GM19452 (cell line): ENCODE results near the gene CSF1R.
"Not testable (repeated sequence)": the region's sequence is repeated elsewhere in the genome, so short reads cannot be mapped to it uniquely, and the experiment has no call there.

Experiments used
- ATAC-seq: cut with Tn5 transposase; IDR thresholded peaks from one replicate; pipeline ENCODE4 v1.9.1; 2021; ENCODE audit not compliant: unreplicated experiment

Gene CSF1R

DNA sequence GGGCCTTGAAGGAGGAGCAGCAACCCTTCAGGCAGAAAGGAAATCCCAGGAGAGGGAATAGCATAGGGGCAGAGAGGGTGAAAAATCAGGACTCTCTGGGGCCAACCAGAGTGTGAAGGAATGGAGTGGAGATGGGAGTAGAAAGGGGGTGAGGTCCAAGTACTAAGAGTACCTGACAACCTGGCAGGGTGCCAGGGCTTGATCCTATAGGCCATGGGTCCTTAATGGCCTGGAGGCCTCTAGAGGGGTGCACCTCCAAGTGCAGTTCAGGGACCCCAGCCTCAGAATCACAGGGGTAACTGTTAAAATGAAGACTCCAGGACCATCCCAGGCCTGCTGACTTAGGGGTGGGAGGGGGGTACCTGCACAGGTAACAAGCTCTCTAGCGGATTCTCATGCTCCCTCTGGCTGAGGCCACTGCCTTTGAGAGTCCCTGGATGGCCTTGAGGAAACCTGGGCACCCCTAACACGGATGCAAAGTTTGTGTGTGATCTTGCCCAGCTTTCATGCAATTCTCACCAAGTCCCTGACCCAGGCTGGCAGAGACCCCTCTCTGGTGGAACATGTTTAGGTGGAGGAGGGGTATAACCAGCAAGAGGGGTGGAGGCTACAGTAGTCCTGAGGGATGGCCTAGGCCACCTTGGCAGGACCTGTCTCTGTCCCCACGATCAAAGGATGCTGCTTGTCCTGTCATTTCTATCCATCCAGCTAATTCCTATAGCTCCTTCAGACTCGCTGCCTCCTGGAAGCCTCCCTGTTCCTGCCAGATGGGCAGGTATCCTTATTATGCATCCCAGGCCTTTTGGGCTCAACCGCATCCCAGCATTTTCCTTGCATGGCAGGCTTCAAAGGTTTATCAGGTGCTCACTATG is 17.6 kb upstream of the CSF1R start:
- ATAC-seq: no peak

DNA sequence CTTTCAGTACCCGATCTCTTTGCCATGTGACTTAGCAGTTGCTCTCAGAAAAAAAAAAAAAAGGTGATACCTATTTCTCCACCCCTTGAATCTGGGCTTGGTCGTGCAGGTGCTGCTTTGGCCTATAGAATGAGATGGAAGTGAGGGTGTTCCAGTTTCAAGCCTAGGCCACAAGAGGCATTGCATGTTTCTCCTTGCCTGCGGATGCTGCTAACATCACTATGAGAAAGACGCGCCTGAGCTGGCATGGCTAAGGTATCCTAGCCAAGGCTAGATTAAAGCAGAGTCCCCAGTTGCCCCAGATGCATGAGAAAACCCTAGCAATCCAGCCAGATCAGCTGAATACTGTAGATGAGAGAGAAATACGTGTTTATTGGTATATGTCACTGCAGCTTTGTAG is 14.7 kb upstream of the CSF1R start:
- no peak for ATAC-seq

DNA sequence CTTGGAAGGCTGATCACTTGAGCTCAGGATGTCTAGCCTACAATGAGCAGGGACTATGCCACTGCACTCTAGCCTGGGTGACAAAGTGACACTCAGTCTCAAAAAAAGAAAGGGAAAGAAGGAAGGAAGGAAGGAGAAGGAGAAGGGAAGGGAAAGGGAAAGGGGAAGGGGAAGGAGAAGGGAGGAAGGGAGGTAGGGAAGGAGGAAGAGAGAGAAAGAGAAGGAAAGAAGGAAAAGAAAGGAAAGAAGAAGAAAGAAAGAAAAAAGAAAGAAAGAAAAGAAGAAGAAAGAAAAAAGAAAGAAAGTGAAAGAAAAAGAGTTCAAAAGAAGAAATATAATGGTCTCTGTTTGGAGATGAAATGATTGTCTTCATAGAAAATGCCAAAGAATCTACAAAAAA is 10.8 kb upstream of the CSF1R start:
- no peak for ATAC-seq

DNA sequence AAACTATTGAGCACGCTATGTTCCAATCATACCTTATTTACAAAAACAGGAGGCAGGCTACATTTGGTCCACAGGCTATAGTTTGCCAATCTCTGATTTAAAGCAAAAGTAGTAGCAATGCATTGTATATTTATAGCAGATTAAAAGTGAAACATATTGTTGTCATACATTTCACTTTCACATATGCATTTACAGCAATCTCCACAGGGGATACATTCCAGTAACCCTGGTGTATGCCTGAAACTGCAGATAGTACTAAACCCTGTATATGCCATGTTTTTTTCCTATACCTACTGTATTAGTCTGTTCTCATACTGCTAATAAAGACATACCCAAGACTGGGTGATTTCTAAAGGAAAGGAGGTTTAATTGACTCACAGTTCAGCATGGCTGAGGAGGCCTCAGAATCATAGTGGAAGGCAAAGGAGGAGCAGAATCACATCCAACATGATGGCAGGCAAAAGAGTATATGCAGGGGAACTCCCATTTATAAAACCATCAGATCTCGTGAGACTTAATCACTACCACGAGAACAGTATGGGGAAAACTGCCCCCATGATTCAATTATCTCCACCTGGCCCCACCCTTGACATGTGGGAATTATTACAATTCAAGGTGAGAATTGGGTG is 5.9 kb upstream of the CSF1R start:
- ATAC-seq: no peak

DNA sequence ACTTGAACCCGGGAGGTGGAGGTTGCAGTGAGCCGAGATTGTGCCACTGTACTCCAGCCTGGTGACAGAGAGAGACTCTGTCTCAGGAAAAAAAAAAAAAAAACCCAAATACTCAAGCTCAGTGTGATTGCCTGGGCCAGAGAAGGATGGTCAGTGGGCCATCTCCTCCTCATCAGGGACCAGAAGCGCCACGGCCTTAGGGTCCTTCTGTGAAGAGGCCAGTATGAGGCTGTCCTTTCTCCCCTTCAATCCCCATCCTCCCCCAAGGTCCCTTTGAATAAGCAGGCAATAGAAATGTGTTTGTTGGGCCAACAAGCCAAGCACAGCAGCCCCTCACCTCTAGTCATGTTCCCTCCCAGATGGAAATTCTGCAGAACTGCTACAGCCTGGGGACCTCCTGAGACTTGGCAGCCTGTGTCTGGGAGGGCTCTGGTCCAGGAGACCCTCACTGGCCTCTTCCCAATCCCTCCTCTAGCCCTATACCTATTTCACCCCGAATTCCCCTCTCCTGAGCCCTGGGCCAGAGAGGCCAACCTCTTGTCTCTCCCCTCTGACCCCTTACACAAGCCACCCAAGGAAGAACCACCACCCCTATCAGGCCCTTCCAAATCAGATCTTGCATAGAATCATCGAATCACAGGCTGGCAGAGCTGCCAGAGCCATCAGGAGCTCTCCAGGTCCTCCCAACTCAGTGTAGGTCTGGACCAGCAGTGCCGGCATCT is 1.0 kb downstream of the CSF1R start:
- ATAC-seq: no peak

GRCh38 chr5:150084754-150085153 is 1.6 kb downstream of the CSF1R start:
- not testable (repeated sequence) for ATAC-seq

DNA sequence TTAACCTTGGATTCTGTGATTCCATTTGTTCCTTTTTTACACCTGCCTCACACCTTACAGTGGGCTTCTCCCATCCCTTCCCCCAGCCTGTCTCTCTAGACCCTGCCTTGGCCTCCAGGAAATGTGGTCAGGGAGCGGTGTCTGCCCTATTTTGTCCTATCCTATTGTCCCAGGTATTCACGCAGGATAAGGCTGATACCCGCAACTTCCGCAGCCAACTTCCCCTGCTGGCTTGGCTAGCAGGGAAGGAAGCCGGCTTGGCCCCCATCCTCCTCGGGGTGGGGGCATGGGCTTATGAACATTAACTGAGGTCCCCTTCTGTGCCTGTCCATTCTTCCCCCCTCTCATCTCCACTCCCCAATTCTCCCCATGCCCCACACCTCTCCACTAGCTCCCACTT is 3.5 kb downstream of the CSF1R start:
- ATAC-seq: no peak

DNA sequence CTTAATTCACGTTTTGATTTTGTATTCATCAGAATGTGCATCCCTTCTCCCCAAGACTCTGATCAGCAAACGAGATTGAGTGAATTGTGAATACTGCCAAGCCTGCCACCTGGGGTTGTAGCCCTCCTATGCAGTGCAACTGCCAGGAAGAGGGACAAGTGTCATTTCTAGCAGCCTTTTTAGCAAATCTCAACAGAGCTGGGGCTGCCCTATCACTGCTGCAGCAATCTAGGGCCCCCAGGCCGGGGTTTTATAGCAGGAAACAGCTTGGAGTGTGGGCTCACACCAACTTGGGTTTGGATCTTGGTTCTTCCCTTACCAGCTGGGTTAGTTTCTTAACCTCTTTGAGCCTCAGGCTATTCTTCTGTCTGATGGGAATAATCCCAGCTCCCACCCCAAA is 4.0 kb downstream of the CSF1R start:
- ATAC-seq: no peak

DNA sequence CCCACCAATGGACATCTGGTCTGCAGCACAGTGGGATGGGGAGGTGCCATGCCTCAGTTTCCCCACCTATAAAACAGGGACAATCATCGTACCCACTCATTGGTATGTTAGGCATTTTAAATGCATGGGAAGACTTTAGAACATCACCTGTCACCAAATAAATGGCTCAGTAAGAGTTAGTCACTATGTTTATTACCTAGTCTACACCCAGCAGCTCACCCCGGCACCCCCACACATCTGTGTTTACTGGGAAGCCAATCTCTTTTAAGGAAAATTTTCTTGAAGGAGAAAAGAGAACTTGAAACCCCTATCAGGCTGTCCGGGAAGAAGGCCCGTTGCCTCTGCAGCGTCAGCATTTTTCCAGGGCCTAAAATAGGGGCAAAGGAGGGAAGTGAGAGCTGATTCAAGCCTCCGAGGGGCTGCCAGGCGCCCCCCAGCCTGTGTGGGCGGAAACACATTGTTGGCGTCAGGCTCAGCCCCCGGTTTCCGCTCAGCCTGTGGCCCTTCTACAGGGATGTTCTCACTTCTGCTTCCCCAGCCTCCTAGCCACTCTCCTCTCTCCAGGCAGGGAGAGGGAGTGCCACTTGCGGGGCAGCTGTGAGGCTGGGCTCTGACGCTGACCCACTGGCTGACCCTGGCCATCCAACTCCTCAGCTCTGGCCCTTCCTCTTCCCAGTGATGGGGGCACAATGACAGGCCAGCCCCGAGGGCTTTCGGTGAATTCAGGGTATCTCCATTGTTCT is 4.6 kb downstream of the CSF1R start:
- peak; percentile 77 for ATAC-seq

DNA sequence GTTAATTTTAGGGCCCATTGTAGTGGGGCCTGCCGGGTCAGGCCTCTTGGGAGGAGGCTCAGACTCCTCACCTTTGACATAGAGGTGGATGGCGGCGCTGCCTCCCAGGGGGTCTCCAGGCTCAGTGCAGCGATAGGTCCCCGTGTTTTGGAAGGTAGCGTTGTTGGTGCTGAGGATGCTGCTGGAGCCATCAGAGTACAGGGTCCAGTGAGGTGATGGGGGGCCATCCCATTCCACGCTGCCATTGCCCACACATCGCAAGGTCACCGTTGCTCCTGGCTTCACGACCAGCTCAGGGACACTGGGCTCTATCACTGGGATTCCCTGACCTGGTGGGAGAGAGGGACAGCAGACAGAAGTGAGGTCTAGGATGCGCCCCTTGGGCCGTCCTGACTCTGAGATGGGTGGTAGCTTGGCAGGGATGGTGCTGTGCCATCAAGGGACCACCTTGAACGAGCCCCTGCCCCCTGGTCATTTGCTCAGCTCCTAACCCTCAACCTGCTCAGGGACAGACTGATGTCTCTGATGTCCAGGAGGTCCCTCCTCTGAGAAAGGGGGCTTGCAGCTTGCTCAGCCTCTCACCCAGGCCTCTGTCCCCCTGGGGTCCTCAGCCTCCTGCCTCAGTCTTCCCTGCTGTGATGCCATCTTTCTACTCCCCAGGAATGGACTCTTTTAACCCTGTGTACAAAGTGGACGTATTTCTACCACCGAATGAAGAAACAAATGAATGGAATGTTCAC is 5.5 kb downstream of the CSF1R start:
- ATAC-seq: no peak

DNA sequence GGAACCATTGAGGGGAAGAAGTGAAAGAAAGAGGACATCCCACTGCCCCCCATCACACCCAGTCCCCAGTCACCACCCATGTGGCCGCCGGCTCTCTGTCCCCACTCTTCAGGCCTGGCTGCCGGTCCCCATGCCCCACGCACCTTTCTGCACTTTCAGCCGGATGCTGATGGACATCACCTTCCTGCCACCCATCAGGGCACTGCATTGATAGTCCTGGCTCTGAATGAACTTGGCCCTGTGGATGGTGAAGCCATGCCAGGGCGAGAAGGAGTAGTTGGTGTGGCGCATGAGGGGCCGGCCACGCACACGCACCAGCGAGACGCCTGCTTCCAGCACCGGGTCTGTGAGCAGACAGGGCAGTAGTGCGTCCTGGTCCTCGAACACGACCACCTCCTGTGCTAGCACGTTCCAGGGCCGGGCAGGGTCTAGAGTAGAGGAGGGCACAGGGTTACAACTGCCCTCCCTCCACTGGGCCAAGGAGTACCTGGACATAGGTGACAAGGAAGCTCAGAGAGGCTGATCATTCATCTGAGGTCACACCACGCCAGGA is 6.4 kb downstream of the CSF1R start:
- no peak for ATAC-seq

- no peak for ATAC-seq
Measured at GRCh38 chr5:150078802-150079689, 7.3 kb downstream of the CSF1R start.

DNA sequence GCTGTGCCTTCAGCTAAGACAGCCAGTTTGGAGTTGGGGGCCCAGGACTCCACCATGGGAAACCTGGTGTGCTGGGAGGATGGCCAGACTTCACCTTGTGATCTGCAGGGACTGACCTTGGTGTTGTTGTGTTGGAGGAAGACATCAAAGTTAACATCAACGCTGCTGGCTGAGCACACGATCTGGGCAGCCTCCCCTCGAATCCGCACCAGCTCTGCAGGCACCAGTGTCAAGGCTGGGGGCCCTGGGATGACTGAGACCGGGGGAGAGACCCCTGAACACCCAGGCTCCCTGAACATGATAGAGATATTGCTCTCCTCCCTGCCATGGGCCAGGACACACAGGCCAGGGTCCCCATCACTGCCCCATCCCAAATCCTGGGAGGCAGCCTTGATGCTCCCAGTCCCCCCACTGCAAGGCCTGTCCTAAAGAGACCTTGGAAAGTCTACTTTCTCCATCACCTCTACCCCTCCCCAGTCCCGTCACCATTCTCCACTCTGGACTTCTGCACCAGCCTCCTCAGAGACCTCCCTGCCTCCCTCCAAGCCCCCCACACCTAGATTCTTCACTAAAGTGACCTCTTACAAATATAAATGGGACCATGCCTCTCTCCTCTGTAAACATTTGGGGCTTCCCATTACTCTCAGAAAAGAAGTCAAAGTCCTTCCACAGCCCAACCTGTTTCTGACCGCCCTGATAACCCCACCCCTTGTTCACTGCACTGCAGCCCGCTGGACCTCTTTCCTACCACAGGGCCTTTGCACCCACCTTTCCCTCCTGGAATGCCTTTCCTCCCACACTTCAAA is 8.2 kb downstream of the CSF1R start:
- no peak for ATAC-seq

DNA sequence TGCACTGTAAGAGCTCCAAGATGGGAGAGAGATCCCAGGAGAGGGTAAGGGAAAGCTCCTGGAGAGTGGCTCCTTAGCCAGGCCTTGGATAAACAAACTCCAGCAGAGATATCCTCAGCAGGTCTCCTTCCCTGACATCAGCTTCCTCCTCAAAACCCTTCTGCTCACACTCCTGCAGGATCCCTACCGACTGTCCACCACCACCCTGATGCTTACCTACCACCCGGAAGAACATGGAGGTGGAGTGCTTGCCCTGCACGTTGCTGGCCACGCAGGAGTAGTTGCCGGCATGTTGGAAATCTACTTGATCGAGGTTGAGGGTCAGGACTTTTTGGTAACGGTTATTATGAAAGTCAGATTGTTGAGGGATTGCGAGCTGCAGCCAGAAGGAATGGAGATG is 9.3 kb downstream of the CSF1R start:
- ATAC-seq: no peak

- no peak for ATAC-seq
Measured at GRCh38 chr5:150075806-150076205, 10.5 kb downstream of the CSF1R start.

DNA sequence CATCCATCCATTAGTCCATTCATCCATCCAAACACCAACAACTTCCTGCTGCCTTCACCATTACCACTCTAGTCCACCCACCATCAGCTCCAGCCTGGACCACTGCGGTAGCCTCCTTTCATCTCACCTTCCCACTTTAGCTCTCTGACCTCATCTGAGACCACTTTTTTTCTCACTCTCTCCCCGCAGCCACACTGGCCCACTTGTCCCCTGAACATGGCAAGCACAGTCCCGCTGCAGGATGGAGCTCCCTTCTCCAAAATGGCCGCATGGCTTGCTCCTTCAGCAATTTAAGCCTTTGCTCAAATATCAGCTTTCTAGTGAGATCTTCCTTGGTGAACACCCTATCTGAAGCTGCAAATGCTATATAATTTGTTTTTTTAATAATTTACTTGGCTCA is 11.1 kb downstream of the CSF1R start:
- ATAC-seq: no peak

GRCh38 chr5:150073677-150074076 is 12.7 kb downstream of the CSF1R start:
- no peak for ATAC-seq

DNA sequence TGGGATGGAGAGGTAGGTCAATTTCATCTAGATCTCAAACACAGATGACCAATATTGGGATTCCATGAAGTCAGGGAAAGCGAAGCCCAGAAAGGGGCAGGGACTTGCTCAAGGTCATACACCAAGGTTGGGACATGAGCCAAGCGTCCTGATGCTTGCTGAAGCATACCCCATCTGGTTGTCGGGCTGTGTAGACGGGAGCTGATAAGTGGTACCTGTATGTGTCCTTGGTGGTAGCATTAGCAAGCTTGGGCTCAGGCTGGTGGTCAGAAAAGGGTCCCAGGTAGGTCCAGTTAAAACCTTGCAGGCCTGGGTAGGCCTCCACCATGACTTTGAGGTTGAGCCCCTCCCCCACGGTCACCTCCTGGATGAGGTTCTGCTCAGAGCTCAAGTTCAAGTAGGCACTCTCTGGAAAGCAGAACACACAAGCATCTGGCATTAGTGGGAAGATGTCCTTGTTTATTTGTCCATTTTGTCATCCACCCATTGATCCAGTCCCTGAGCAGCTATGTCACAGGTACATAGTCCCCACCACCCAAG is 13.2 kb downstream of the CSF1R start:
- ATAC-seq: no peak
